Brain microvascular endothelial cell (primary cell): ENCODE measurements around the gene HOXC11.
A peak's percentile ranks its signal among the peaks of the same experiment; 100 is the strongest.

Experiments
- DNase-seq: peaks from one replicate; pipeline ENCODE4 v3.0.0-alpha.2; 2020
- H3K27ac ChIP-seq: fragments of 250-450 bp; sonication (Bioruptor Pico); 2 replicates; pipeline ENCODE4 v1.5.1; 2020; ENCODE audit warnings: mild to moderate bottlenecking, moderate library complexity
- H3K27me3 ChIP-seq: fragments of 250-450 bp; sonication (Bioruptor Pico); replicated peaks from 2 replicates; pipeline ENCODE4 v1.5.1; 2020; ENCODE audit warnings: mild to moderate bottlenecking
- H3K36me3 ChIP-seq: fragments of 250-450 bp; sonication (Bioruptor Pico); replicated peaks from 2 replicates; pipeline ENCODE4 v1.5.1; 2020; ENCODE audit warnings: mild to moderate bottlenecking
- H3K4me3 ChIP-seq: 2 replicates; pipeline ENCODE4 v1.5.1; 2011; ENCODE audit warnings: low read depth, mild to moderate bottlenecking, control low read depth, low read length, moderate library complexity
- in situ Hi-C: cut with HindIII; loops from 2 replicates; pipeline ENCODE4 v1.10.0; 2017; ENCODE audit warnings: low sequenced_read_pairs, low pct_ligation_motif_present
- TF ChIP-seq, protein P1 (sequence below): IDR thresholded peaks from 2 replicates; pipeline ENCODE4 v1.5.1; 2011; ENCODE audit warnings: low read depth, mild to moderate bottlenecking, moderate library complexity, low read length, control low read depth, inconsistent platforms; ENCODE audit errors: missing control alignments

Gene HOXC11

DNA sequence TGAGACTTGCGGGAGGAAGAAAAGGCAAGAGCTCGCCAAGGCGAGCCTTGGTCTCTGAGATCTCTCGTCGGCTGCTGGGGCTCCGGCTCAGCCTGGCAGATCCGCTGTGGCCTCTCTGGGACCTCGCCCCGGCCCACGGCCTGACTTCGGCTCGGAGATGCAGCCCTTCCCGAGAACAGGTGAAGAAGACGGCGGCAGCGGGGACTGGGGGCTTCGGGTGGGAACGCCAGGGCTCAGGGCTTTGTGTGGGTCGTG lies 21.0 kb downstream of the HOXC11 start:
- TF ChIP-seq, protein P1, sequence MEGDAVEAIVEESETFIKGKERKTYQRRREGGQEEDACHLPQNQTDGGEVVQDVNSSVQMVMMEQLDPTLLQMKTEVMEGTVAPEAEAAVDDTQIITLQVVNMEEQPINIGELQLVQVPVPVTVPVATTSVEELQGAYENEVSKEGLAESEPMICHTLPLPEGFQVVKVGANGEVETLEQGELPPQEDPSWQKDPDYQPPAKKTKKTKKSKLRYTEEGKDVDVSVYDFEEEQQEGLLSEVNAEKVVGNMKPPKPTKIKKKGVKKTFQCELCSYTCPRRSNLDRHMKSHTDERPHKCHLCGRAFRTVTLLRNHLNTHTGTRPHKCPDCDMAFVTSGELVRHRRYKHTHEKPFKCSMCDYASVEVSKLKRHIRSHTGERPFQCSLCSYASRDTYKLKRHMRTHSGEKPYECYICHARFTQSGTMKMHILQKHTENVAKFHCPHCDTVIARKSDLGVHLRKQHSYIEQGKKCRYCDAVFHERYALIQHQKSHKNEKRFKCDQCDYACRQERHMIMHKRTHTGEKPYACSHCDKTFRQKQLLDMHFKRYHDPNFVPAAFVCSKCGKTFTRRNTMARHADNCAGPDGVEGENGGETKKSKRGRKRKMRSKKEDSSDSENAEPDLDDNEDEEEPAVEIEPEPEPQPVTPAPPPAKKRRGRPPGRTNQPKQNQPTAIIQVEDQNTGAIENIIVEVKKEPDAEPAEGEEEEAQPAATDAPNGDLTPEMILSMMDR: no peak
- in situ Hi-C loops: no loop called here

DNA sequence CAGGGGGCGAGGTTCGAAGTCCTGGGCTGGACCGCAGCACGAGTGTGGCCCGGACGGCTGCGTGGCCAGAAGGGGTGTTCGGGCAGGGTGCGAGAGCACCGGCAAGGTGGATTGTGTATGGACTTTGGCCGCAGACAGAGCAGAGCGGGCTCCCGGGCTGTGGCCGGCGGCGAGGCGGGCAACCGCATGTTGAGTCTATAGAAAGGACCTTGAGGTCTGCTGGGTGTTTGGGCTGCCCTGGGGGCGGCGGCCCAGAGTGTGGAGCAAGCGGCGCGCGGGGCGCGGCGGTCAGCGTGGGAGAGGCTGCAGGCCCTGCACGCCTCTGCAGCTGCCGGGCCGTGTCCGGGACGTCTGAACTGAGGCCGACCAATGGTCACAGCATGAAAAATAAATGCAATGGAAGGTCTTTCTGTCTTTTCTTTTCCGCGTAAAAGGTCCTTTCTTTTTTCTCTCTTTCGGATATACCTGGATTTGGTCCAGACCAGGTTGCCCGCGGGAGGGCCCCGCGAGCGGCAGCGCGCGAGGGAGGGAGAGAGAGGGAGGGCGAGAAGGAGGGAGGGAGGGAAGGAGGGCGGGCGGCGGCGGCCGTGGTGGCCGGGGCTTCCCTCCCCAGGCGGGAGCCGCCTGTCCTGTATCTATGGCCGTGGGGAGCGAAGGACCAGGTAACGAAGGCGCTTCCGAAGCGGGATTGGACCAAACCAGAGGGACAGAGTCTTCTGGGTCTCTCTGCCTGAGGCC lies 21.5 kb downstream of the HOXC11 start:
- peaks cover 94% of the 10 kb centered on the region for H3K27me3 ChIP-seq
- no peak overlapping the region for H3K27ac ChIP-seq
- H3K36me3 ChIP-seq: no peaks in the 10 kb centered on the region
- no peak for DNase-seq
- TF ChIP-seq, protein P1: no peak
- no peak overlapping the region for H3K4me3 ChIP-seq
- in situ Hi-C loops: no loop called here

More for the DNA sequence above, 21.0 kb downstream of the HOXC11 start:
- no peak overlapping the region for H3K4me3 ChIP-seq
- no peaks in the 10 kb centered on the region for H3K36me3 ChIP-seq
- no peak overlapping the region for H3K27ac ChIP-seq
- H3K27me3 ChIP-seq: peaks cover 97% of the 10 kb centered on the region
- DNase-seq: no peak

DNA sequence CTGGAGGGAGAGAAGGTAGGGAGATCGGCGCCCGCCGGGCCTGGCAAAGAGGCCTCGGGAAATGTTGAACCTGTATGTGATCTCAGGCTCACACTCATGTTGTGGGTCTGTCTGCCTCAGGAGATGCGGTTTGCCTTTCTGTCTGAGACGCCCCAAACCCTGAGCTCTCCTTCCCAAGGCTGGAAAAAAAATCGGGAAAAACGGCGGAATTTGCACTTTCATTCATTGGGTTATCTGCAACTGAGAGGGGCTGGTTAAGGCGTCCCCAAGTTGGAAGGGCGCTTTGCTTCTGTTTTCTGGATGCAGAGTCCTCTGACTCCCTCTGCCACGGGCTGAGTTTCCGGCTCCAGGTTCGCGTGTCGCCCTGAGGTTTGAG lies 22.1 kb downstream of the HOXC11 start:
- peaks cover 94% of the 10 kb centered on the region for H3K27me3 ChIP-seq
- no peaks in the 10 kb centered on the region for H3K36me3 ChIP-seq
- no peak overlapping the region for H3K27ac ChIP-seq
- TF ChIP-seq, protein P1: no peak
- no peak for DNase-seq
- no peak overlapping the region for H3K4me3 ChIP-seq
- in situ Hi-C loops: no loop called here

DNA sequence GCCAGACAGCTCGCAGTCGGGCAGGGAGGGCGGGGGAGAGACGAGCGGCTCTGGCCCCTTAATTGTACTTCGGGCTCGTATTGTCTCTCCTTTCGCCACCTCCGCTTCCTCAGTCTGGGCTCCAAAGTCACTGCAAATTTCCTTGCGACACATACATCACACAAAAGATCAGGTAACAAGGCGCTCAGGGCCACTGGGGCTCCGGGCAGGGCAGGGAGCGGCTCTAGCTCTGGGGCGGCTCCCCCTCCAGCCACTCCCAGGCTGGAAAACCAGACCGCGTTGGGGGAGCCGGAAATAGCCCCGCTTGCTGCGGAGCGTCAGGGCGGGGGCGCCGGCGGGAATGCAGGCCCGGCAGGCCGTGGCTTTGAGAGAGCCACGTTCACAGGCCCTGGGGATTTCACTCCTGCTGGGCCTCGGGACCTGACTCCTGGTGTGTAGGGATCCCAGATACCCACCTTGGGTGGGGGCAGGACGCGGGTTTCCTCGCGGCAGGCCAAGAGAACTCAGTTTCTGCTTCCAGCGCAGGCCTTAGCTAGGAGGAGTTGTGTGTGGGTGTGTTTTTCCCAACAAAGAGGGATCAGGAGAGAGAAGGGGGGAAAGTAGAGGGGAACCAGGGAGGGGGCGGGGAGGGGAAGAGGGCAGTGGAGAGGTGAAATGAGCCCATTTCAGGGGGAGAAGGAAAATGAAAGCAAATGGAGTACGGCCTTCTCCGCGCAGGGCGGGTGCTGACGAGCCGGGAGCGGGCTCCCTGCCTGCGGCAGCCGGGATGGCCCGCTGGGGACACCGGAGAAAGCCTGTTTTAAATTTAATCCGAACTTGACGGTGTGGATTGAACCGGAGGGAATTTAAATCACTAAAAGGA lies 22.7 kb downstream of the HOXC11 start:
- Histone ChIP-seq H3K27me3 (peaks cover 94% of the 10 kb centered on the region), H3K27ac (no peak overlapping the region), H3K36me3 (no peaks in the 10 kb centered on the region), H3K4me3 (peak overlapping the region; percentile 22)
- TF ChIP-seq, protein P1: no peak
- DNase-seq: no peak
- in situ Hi-C loops: no loop called here

DNA sequence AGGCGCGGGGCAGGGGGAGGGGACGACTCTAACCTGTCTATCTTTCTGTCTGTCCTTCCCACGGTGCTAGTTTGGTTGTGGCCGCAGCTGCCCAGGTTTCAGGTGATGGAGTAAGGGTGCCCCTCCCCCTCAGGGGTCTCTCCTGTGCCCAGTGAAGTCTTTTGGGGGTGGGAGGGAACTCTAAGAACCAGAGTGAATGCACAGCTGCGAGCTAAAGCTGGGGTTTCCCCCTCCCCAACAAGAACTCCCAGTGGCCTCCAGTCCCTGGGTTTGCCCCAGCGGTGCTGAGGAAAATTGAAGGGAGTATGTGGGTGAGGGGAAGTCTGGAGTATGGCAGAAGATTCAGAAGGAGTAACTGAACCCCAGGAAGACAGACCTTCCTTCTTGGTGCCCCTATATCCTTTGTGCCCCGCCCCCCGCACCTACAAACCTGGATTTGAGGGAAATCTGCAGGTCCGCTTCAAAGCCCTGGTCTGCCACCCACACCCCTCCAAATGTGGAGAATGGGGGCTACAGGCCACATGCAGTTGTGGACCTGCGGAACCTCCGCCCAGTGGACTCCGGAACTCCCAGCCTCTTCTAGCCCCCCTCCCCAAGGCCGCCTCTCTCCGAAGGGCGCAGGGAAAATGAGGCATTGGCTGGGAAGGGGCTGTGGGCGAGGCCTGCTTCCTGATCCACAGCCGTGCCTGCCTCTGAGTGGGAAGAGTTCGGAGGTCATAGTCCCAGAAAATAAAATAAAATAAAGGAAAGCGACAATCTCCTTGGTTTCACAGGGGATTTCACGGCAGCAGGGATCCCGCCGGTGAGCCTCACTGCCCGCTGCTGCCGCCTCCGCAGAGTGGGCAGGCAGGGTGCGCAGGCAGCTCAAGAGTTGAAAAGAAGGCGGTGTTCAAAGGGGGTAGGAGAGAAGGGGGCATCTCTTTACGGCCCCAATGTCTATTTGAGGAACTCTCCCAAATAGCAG lies 23.6 kb downstream of the HOXC11 start:
- no peak overlapping the region for H3K4me3 ChIP-seq
- TF ChIP-seq, protein P1: no peak
- in situ Hi-C loops: no loop called here
- no peak overlapping the region for H3K27ac ChIP-seq
- no peaks in the 10 kb centered on the region for H3K36me3 ChIP-seq
- H3K27me3 ChIP-seq: peaks cover 94% of the 10 kb centered on the region
- no peak for DNase-seq
